Hepatocyte (in vitro differentiated cells): ENCODE data around the gene BCL11A. TPM values are rescaled to one million over a fixed set of nuclear protein-coding genes. Genes with fewer than 3 reads are reported as not detected.

ENCODE experiments used
- DNase-seq: peaks from one replicate; pipeline ENCODE4 v3.0.0-alpha.2; 2016; ENCODE audit warnings: low spot score
- H2AFZ ChIP-seq: fragments of 200-600 bp; sonication (generic); 2 replicates; pipeline ENCODE4 v1.6.0; 2016; ENCODE audit warnings: antibody characterized with exemption, mild to moderate bottlenecking
- H3K27ac ChIP-seq: fragments of 200-600 bp; sonication (generic); 2 replicates; pipeline ENCODE4 v1.5.1; 2016; ENCODE audit warnings: mild to moderate bottlenecking
- H3K27me3 ChIP-seq: fragments of 200-600 bp; sonication (generic); 2 replicates; pipeline ENCODE4 v1.6.1; 2016
- H3K36me3 ChIP-seq: fragments of 200-600 bp; sonication (generic); replicated peaks from 2 replicates; pipeline ENCODE4 v1.5.1; 2016; ENCODE audit warnings: low read depth; ENCODE audit not compliant: insufficient read depth
- H3K4me1 ChIP-seq: fragments of 200-600 bp; sonication (generic); 2 replicates; pipeline ENCODE4 v1.5.1; 2016; ENCODE audit warnings: mild to moderate bottlenecking, moderate library complexity; ENCODE audit not compliant: insufficient read depth
- H3K4me2 ChIP-seq: fragments of 200-600 bp; sonication (generic); 2 replicates; pipeline ENCODE4 v1.6.0; 2016
- H3K4me3 ChIP-seq: fragments of 200-600 bp; sonication (generic); 2 replicates; pipeline ENCODE4 v1.5.1; 2016; ENCODE audit warnings: mild to moderate bottlenecking
- H3K79me2 ChIP-seq: fragments of 200-600 bp; sonication (generic); 2 replicates; pipeline ENCODE4 v1.6.0; 2017; ENCODE audit warnings: mild to moderate bottlenecking
- H3K9me2 ChIP-seq: fragments of 200-600 bp; sonication (generic); replicated peaks from 2 replicates; pipeline ENCODE4 v1.6.0; 2017; ENCODE audit warnings: mild to moderate bottlenecking; ENCODE audit not compliant: insufficient read depth
- H3K9me3 ChIP-seq: fragments of 200-600 bp; sonication (generic); 2 replicates; pipeline ENCODE4 v1.5.1; 2016; ENCODE audit warnings: low read depth, mild to moderate bottlenecking
- H4K20me1 ChIP-seq: fragments of 200-600 bp; sonication (generic); 2 replicates; pipeline ENCODE4 v1.6.0; 2016; ENCODE audit warnings: mild to moderate bottlenecking; ENCODE audit not compliant: insufficient read depth, poor library complexity, severe bottlenecking
- CTCF ChIP-seq: fragments of 200-600 bp; sonication (generic); IDR thresholded peaks from 2 replicates; pipeline ENCODE4 v1.5.1; 2016; ENCODE audit warnings: antibody characterized with exemption, mild to moderate bottlenecking; ENCODE audit not compliant: poor library complexity
- EZH2 ChIP-seq: fragments of 200-600 bp; sonication (generic); IDR thresholded peaks from 2 replicates; pipeline ENCODE4 v1.6.1; 2016; ENCODE audit warnings: antibody characterized with exemption, mild to moderate bottlenecking, borderline replicate concordance
- EZH2phosphoT487 ChIP-seq: fragments of 200-600 bp; sonication (generic); IDR thresholded peaks from one replicate; pipeline ENCODE4 v1.6.1; 2018; ENCODE audit warnings: antibody characterized with exemption, mild to moderate bottlenecking, low read depth, moderate library complexity; ENCODE audit not compliant: unreplicated experiment, severe bottlenecking
- WGBS: methylation state at CpG from one replicate; pipeline ENCODE4 v1.1.6; 2016; ENCODE audit warnings: low lambda C conversion rate; ENCODE audit errors: missing lambda C conversion rate; 5-methylcytosine and 5-hydroxymethylcytosine counted together
- polyA plus RNA-seq: library from polyadenylated mRNA; unstranded; fragments of >200 nt; fragmentation: Nextera tagmentation; extraction: Ambion mirVana; gene quantifications from 2 replicates; pipeline ENCODE4 v1.2.1, GENCODE V29; 2016
- total RNA-seq: library from RNA; depleted of rRNA; stranded (reverse); fragments of >200 nt; gene quantifications from 2 replicates; pipeline ENCODE4 v1.2.3, GENCODE V29; 2014

The BCL11A gene
- total and polyA plus RNA-seq, 2 experiments from 2014 or later, result 14.4 to 22.6 TPM

GRCh38 chr2:60480089-60480773 is 73.2 kb downstream of the BCL11A start:
- 60% methylated on average over 4 of the region's 4 CpGs for WGBS
- Histone ChIP-seq H3K4me2 (peak overlapping the region; percentile 43), H3K9me2 (no peaks in the 10 kb centered on the region), H3K27ac (peak overlapping the region; percentile 66), H2AFZ (no peak overlapping the region), H3K4me3 (no peak overlapping the region), H4K20me1 (peaks cover 5% of the 10 kb centered on the region), H3K79me2 (peaks cover 94% of the 10 kb centered on the region), H3K4me1 (peaks cover 77% of the 10 kb centered on the region), H3K36me3 (no peaks in the 10 kb centered on the region), H3K9me3 (no peaks in the 10 kb centered on the region), H3K27me3 (no peaks in the 10 kb centered on the region)
- peak; percentile 30 for DNase-seq
- TF ChIP-seq CTCF (no peak), EZH2 (no peak), EZH2phosphoT487 (no peak)

- Histone ChIP-seq H3K27ac (peak overlapping the region; percentile 66), H3K4me1 (peaks cover 76% of the 10 kb centered on the region), H3K36me3 (no peaks in the 10 kb centered on the region), H3K9me3 (no peaks in the 10 kb centered on the region), H3K9me2 (no peaks in the 10 kb centered on the region), H3K27me3 (no peaks in the 10 kb centered on the region), H3K4me3 (no peak overlapping the region), H2AFZ (no peak overlapping the region), H4K20me1 (peaks cover 5% of the 10 kb centered on the region), H3K4me2 (peak overlapping the region; percentile 43), H3K79me2 (peaks cover 94% of the 10 kb centered on the region)
- 57% methylated on average over 22 of the region's 22 CpGs for WGBS
- peak; percentile 42 for DNase-seq
- TF ChIP-seq EZH2phosphoT487 (no peak), EZH2 (no peak), CTCF (no peak)
These were observed 74.0 kb downstream of the BCL11A start for GRCh38 chr2:60479226-60480088.

- Histone ChIP-seq H2AFZ (no peak overlapping the region), H3K27ac (peak overlapping the region; percentile 66), H4K20me1 (peaks cover 5% of the 10 kb centered on the region), H3K4me3 (no peak overlapping the region), H3K27me3 (no peaks in the 10 kb centered on the region), H3K4me2 (peak overlapping the region; percentile 43), H3K9me2 (no peaks in the 10 kb centered on the region), H3K4me1 (peaks cover 76% of the 10 kb centered on the region), H3K36me3 (no peaks in the 10 kb centered on the region), H3K79me2 (peaks cover 94% of the 10 kb centered on the region), H3K9me3 (no peaks in the 10 kb centered on the region)
- TF ChIP-seq EZH2phosphoT487 (no peak), EZH2 (no peak), CTCF (no peak)
- DNase-seq, result no peak
- 74% methylated on average over 7 of the region's 7 CpGs for WGBS
These were observed 74.8 kb downstream of the BCL11A start for GRCh38 chr2:60478660-60479059.
